ENCODE results near the gene TFAP2A. TPM values are rescaled to one million over a fixed set of nuclear protein-coding genes. Genes with fewer than 3 reads are reported as not detected.

The TFAP2A gene
- total RNA-seq, 3 donors from 2014 or later, result 25.2 to 46.0 TPM; not detected in 1

DNA sequence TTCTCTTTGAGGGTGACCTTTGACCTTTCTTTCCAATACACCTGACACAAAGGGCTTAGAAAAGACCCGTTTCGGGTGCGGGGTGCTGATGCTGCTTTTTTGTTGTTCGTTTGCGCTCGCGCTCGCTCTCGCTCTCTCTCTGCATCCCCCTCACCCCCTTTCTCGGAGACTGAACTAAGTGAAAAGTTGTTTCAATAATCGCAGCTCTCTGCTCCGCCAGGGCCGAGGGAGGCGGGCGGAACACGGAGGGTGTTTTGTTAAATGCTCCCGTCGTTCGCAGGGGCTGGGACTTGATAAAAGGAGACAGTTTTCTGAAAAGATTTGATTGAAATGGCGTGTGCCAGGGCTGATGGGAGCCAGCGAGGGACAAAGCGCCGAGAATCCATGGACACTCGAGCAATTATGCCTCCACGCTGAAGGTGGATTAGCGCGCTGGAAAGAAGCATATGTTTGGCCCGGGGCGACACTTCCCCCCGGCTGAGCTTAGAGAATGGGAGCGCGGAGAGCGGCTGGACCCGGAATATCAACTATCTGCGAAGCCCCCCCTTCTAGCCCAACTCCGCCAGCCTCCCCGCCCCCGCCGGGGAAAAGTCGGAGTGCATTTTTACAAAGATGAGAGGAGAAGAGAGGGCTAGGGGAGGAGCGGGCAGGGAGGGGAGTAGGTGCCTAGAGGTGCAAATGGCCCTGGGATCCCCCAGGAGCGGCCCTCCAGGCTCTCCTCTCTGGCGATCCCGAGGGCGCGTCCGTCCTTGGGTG, 25.0 kb downstream of the TFAP2A start:
- Histone ChIP-seq H3K9me3 (no peaks in the 10 kb centered on the region), H3K27ac (no peak overlapping the region), H3K36me3 (no peaks in the 10 kb centered on the region), H3K4me1 (no peaks in the 10 kb centered on the region), H3K27me3 (peaks cover 0 to 41% of the 10 kb centered on the region in 2 donors), H3K4me3 (no peak overlapping the region)
- no peak for DNase-seq (ENCODE audit: low spot score in 2 of 2)
- intact Hi-C loops (cut with DNase I; ENCODE audit: low total_unique reads), result no loop called here
- no peak for TF ChIP-seq POLR2AphosphoS5 (IDR thresholded peaks at IDR 0.05)
- TF ChIP-seq POLR2A (IDR thresholded peaks at IDR 0.05), result no peak
- TF ChIP-seq, protein P1, sequence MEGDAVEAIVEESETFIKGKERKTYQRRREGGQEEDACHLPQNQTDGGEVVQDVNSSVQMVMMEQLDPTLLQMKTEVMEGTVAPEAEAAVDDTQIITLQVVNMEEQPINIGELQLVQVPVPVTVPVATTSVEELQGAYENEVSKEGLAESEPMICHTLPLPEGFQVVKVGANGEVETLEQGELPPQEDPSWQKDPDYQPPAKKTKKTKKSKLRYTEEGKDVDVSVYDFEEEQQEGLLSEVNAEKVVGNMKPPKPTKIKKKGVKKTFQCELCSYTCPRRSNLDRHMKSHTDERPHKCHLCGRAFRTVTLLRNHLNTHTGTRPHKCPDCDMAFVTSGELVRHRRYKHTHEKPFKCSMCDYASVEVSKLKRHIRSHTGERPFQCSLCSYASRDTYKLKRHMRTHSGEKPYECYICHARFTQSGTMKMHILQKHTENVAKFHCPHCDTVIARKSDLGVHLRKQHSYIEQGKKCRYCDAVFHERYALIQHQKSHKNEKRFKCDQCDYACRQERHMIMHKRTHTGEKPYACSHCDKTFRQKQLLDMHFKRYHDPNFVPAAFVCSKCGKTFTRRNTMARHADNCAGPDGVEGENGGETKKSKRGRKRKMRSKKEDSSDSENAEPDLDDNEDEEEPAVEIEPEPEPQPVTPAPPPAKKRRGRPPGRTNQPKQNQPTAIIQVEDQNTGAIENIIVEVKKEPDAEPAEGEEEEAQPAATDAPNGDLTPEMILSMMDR (IDR thresholded peaks at IDR 0.05), result no peak

DNA sequence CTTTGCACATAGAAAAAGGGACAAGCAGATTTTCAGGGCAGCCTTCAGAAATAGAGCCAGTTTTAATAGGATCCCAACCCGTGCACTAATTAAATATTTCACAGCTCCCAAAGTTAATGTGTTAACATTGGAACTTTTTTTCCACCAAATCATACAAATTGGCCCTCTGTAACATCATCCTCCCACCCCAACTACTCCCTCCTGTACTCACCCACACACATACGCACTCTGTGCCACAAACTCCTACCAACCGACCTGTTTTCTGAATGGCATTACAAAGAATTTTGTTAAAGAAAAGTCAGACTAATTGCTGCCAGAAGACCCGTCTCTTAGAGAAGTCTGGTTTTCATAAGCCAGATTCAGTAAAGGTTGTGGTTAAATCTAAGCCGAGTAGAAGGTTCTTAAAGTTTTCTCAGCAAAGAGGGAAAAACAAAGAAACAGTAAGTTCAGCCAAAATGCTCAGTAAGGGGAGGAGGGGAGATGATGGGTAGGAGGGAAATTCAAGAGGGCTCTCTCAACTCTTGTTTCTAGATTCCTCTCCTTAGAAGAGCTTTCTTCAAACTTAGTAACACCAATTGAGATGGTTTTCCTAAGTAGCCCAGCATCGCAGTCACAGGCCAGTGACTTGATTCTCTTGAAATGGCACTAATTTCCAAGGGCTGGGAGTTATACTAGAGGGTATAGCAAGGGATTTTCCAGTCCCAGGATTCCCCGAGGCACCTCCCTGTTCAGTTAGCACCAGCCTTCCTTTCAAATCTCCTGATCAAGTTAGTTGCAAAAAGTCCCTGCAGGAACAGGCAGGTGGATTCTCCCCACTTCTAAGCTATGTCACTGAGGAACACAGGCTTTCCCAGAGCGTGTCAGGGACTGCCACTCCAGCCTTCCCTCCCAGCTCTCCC, 27.9 kb downstream of the TFAP2A start:
- Histone ChIP-seq H3K4me1 (no peaks in the 10 kb centered on the region), H3K27ac (no peak overlapping the region), H3K27me3 (peaks cover under 1 to 47% of the 10 kb centered on the region in 2 donors), H3K36me3 (no peaks in the 10 kb centered on the region), H3K9me3 (no peaks in the 10 kb centered on the region), H3K4me3 (no peak overlapping the region)
- TF ChIP-seq, protein P1 (IDR thresholded peaks at IDR 0.05), result no peak
- no peak for TF ChIP-seq POLR2AphosphoS5 (IDR thresholded peaks at IDR 0.05)
- TF ChIP-seq POLR2A (IDR thresholded peaks at IDR 0.05), result no peak
- DNase-seq (ENCODE audit: low spot score in 2 of 2), result no peak
- intact Hi-C loops (cut with DNase I; ENCODE audit: low total_unique reads), result no loop called here

DNA sequence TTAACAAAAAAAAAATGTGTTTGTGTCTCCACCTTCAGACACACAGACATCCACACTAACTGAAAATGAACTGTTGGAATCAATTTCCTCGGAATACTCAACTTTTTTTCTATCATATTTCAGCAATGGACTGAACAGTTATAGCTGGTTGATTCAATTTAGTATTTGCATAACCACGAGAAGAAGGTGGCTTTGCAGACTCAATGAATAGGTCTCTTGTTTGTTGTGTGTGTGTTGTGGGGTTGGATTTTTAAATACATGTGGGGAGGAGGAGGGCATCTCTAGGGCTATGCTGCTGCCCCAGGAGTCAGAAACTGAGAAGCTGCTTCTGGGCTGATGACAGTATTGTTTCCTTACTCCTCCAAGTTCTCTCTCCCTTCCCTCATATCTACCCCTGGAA, 28.7 kb downstream of the TFAP2A start:
- Histone ChIP-seq H3K4me3 (no peak overlapping the region), H3K27me3 (peaks cover 6 to 45% of the 10 kb centered on the region in 2 donors), H3K27ac (no peak overlapping the region), H3K9me3 (no peaks in the 10 kb centered on the region), H3K4me1 (no peaks in the 10 kb centered on the region), H3K36me3 (no peaks in the 10 kb centered on the region)
- intact Hi-C loops (cut with DNase I; ENCODE audit: low total_unique reads), result no loop called here
- TF ChIP-seq, protein P1 (IDR thresholded peaks at IDR 0.05), result no peak
- TF ChIP-seq POLR2AphosphoS5 (IDR thresholded peaks at IDR 0.05) (no peak), POLR2A (IDR thresholded peaks at IDR 0.05) (no peak)
- no peak for DNase-seq (ENCODE audit: low spot score in 2 of 2)

DNA sequence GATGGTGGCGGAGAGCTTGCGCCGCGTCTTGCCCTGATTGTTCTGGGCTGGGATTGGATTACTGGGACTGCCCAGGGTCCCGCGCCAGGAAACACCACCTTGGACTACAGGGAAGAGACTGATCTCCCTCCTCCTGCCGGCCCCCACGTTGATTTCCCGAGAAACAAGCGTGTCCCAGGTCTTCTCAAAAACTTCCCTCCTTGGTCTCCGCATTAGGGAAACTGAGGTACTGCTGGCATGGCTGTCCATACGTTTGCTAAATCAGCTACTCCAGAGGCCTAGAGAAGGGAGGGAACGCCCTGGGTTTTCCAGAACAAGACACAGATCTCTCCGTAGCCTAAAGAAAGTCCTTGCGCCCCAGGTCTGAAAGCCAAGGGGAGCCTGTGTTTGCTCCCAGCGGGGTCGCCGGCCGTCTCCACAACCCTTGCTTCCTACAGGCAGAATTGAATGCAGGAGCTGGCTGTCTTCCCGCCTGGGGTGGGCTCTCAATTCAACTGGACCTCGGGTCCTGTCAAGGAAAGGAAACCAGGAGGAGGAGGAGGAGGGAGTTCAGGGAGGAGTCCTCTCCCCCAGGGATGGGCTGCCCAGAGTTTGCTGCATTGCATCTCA, 29.2 kb downstream of the TFAP2A start:
- TF ChIP-seq POLR2AphosphoS5 (IDR thresholded peaks at IDR 0.05), result no peak
- no peak for TF ChIP-seq POLR2A (IDR thresholded peaks at IDR 0.05)
- TF ChIP-seq, protein P1 (IDR thresholded peaks at IDR 0.05), result no peak
- H3K27me3 ChIP-seq, result peaks cover 6 to 39% of the 10 kb centered on the region in 2 donors
- no peaks in the 10 kb centered on the region for H3K4me1 ChIP-seq
- no peak overlapping the region for H3K4me3 ChIP-seq
- no peak for DNase-seq (ENCODE audit: low spot score in 2 of 2)
- intact Hi-C loops (cut with DNase I; ENCODE audit: low total_unique reads), result no loop called here
- no peaks in the 10 kb centered on the region for H3K36me3 ChIP-seq
- no peak overlapping the region for H3K27ac ChIP-seq
- H3K9me3 ChIP-seq, result no peaks in the 10 kb centered on the region

Data from breast epithelium (tissue), 4 donors.